Measurements from ENCODE around the gene PCLAF.
A peak's percentile ranks its signal among the peaks of the same experiment; 100 is the strongest.
"Not testable (repeated sequence)": the region's sequence is repeated elsewhere in the genome, so short reads cannot be mapped to it uniquely, and the experiment has no call there.

PCLAF gene, protein sequence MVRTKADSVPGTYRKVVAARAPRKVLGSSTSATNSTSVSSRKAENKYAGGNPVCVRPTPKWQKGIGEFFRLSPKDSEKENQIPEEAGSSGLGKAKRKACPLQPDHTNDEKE

DNA sequence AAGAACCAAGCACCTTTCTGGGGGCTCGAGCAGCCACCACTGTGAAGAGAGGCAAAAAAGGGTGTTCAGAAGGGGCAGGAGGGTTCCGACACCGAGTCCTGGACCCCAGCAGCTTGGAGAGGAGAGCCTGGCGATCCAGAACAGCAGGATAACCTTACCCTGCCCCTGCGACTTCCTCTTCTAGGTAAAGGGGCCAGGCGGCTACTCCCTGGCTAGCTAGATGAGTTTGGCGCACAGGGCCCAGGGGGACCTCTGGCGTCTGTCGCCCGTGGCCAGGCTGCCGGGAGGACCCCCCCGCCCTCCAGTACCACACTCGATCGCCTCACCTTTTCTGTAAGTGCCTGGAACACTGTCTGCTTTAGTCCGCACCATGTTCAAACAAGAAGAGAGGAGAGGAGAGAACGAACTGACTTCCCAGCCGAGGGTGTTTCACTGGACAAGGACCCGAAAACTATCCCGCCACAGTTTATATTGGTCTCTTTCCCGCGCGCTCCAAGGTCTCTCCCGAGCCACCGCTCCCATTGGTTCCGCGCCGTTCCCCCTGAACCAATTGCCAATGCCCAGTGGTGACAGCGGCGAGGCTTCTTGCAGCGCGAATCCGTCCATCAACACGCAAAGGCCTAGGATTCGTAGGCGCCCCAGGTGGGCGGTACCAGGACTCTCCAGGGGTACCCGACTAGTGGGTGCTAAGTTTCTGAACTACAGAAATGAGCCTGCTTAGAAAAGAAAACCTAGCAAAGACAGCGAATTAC lies at the start of gene PCLAF:
Gene PCLAF (minus strand): TSS at position 442 of the 752 bp plus-strand sequence. CDS start 70 bp downstream, at position 372.
- DNase-seq: peak; percentile 91

DNA sequence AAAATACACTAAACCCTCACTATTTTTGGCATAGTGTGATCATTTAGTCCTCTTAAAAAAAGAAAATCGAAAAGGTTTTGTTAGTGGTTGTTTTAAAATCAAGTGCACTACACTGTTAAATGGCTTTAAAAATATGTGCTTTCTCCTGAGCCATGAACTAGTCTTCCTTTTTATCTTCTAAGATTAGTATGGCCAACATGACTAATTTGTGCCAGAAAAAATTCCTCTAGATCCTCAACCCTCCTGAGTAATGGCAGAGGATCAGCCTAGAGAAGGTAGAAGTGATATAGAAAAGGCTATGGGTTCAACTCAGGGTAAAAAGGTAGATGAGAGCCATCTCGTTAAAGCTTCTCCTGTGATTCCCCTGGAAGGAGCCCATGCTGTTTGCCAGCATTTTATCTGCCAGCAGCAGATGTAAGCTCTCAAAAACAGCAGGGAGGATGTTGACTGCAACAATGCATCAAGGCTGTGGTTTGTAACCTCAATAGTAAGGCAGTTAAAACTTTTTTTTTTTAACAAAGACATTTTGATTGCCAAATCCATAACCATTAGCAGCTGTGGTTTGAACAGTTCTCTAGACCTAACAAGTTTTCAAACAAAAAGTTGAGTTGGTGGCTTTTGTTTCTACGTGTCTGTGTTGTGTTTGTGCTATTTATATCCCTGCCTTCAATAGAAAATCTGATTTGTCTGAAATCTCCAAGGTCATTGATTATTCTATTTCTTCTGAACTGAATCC lies 48.9 kb upstream of the PCLAF start:
- peak; percentile 39 for DNase-seq

DNA sequence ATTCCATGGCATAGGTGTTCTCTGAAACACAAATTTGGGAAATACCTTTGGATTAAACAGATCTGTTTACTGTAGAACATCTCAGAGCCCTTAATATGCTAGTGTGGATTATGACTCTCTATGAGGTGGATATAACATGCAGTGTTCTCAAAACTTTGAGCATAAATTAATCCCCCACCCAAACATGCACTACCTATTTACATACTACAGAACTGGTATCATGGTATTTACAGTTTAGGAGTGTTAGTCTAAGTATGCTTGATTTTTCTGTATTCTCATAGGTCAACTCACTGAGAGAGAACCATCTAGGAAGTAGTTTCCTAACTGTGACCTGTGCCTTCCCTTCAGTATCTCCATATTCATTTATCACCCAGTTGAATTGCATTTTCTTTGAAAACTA lies 48.2 kb upstream of the PCLAF start:
- no peak for DNase-seq

DNA sequence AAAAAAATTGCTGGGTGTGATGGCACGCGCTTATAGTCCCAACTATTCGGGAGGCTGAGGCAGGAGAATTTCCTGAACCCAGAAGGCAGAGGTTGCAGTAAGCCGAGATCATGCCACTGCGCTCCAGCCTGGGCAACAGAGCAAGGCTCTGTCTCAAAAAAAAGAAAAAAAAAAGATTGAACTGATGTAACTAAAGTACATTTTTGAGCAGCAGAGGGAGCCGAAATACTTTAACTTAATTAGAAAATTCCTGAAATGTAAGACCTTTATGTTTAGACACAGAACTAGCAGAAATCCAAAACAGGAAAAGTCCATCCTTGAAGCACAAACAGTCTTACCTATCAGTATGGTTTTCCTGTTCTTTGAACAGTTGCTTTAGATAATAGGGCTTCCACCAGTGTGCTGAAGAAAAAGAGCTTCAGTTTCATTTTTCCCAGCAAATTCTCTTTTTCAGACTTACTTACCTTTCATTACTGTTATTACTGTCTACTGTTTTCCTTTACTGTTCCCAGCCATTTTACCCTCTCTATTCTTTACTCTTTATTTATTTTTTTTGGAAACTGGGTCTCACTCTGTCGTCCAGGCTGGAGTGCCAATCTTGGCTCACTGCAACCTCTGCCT lies 45.7 kb upstream of the PCLAF start:
- DNase-seq: no peak

DNA sequence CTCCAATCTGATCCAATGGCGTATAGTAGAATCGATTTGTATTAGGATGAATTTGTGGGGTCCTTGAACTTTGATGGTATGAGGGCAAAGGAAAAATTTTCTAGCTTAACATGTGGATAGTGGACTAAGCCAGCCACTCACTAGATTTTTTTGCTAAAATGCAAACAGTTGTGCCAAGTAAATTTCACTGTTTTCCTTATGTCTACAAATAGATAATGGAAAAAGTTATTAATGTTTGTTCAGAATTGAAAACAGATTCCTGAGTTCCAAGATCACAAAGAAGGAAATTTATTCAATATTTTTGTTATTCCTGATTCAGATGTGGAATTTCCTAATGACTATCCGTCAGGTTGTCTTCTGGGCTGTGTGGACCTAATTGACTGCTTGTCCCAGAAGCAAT lies 44.0 kb upstream of the PCLAF start:
- DNase-seq: no peak

DNA sequence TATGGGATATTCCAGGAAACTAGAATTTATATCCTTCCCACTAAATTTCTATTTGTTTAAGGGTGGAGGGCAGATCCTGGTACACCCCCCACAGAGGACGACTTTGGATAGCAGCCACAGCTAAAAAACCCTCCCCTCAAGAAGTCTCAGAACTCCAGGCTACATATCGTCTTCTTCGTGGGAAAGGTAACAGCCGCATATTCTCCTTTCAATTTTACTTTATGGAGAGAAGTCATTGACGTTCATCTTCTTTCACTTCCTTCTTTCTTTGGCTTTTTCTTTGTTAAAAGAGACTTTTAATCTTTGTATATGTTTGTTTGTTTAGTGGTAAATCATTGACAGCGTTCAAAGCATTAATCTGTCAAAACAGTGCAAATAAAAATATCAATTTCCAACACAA lies 42.7 kb upstream of the PCLAF start:
- no peak for DNase-seq

DNA sequence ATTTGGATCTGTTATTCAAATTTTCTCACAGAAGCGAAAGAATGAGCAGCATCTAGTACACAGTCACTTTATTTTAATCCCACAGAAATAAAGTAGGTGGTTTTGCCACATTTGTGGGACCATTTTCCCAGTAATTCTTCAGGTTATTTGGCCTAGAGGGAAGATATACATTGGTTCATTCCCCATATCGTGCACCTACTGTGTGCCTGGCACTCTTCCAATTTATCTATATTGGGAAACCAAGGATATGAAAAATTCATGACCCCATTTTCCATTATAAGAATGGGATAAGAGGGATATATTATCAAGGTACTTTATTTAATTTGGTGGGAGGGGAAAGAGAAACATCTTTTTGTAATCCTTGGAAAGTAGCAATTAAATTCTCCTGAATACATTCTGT lies 41.5 kb upstream of the PCLAF start:
- no peak for DNase-seq

DNA sequence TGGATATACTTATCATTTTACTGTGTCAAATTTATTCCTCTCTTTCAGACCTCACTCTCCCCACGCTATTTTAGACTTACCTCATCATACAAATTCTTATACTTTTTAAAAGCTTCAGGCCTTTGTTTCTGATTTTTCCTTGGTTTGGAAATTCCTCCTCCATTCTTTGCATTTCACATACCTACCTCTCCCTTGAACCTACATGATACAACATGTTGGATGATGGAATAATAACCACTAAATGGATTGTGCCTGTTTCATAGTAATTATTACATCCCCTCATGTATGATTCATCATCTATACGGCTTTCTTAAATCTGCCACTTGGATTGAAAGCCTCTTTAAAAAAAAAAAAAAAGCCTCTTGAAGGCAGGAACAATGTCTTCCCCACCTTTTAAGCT lies 31.0 kb upstream of the PCLAF start:
- no peak for DNase-seq

DNA sequence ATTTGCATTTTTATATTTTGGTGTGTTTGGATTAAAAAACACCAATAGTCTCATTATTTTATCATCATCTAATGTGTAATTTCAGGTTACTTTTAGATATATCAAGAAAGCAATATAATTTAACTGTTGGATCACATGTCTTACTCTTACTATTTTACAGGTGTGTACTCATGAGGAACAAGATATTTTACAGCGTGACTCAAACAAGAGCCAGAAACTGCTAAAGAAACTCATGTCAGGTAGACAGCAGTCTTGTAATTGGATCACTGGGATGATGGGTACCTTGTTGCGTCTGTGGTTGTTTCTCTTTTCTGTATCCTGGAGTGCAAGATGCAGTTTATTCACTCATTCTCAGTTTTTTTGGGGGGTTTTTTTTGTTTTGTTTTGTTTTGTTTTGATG lies 19.3 kb upstream of the PCLAF start:
- no peak for DNase-seq

DNA sequence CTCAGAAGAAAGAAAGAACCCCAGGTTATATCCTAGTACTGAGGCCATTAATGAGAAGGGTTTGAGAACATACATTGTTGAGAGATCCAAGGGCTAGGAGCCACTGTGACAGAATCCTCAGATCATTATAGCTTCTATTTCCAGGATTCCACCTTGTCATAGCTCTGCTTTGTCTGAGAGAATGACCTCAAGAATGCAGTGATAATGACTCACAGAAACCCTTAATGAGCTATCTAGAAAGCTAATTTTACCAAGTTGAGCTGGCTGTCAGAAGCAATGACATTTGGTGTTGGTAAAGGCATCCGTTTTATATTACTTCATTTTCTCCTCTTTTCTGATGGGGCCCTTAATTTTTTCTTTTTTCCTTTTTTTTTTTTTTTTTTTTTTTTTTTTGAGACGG lies 17.3 kb upstream of the PCLAF start:
- no peak for DNase-seq

DNA sequence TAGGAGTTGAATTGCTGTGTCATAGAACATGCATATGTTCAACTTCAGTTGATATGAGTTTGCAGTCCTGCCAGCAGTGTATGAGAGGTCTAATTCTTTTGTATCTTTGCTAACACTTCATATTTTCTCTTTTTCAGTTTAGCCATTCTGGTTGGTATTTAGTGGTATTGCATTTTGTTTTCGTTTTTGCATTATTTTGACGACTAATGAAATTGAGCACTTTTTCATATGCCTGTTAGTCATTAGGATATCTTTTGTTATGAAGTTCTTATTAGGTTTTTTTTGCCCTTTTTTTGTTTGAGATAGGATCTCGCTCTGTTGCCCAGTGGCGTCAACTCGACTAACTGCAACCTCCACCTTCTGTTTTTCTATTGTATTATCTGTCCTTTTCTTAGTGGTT lies 15.5 kb upstream of the PCLAF start:
- no peak for DNase-seq

DNA sequence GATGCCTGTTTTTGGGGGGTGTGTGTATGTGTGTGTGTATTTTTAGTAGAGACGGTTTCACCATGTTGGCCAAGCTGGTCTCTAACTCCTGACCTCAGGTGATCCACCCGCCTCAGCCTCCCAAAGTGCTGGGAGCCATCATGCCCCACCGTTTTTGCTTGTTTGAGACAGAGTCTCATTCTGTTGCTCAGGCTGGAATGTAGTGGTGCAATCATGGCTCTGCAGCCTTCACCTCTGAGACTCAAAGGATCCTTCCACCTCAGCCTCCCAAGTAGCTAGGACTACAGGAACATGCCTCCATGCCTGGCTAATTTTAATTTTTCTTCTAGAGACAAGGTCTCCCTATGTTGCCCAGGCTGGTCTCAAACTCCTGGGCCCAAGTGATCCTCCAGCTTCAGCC lies 11.2 kb upstream of the PCLAF start:
- DNase-seq: not testable (repeated sequence)

DNA sequence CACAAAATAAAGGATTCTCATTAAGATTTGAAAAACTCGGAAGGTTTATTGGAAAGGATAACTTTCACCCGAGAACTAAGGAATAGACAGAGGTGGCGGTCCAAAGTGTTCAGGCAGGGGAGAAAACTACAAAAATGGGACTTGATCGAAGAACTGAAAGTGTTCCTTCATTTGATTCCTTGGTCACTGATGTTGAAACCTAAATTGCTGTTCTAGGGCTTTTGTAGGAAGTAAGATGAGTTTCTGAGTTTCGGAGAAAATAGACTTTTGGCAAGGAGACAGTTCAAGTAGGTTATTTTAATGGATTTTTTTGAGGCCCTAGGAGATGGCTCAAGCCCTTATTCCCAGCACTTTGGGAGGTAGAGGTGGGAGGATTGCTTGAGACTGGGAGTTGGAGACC lies 7.8 kb upstream of the PCLAF start:
- DNase-seq: no peak

DNA sequence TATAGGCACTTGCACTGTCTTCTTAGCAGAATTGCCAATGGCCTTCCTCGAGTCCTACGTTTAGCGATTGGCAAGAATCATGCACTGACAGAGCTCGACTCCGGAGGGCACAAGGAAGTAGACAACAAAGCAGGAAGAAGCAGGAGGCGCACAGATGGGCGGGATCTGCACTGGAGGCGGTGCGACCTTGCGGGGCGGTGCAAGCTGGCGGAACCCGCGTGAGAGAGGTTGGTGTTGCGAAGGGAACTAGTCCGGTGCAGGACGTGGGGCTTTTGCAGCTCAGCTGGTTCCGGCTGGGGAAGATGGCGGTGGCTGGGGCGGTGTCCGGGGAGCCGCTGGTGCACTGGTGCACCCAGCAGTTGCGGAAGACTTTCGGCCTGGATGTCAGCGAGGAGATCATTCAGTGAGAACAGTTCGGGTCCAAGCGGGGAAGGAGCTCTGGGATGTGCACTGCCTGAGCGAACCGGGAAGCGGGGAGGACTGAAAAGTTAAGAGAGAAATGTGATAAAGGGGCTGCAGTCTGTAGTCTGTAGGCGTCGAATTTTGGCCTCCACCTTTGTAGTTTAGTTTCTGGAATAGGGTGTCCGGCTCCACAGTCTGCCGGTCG lies 6.4 kb upstream of the PCLAF start, which contains the start of gene TRIP4:
Gene TRIP4 (plus strand): TSS at position 275 of the 607 bp plus-strand sequence. CDS start 28 bp downstream, at position 303.
- DNase-seq: peak; percentile 96

DNA sequence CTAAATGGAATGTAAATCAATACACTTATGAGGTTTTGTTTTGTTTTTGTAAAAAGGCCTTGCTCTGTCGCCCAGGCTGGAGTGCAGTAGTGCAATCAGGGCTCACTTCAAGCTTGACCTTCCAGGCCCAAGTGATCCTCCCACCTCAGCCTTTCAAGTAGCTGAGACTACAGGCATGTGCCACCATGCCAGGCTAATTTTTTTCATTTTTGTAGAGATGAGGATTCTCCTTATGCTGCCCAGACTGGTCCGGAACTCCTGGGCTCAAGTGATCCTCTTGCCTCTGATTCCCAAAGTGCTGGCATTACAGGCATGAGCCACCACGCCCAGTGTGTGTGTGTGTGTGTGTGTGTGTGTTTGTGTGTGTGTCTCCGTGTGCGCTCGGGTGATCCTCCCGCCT lies 5.0 kb upstream of the PCLAF start:
- no peak for DNase-seq

DNA sequence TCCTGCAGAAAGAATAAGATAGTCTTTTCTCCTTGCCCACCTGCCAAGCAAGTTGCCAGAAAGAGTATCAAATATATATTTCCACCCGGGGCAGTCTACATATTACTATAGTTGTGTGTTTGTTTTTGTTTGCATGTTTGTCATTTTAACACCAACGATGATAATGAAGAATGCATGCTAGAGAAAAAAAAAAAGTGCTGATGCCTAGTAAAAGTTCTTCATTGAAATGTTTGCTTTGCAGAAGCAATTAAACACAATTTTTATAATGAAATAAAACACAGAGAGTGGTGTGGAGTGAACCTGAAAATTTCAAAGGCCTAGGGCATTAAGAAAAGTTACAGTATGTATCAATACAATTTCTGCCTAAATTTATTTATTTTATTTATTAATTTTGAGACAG lies 2.5 kb upstream of the PCLAF start:
- no peak for DNase-seq

DNA sequence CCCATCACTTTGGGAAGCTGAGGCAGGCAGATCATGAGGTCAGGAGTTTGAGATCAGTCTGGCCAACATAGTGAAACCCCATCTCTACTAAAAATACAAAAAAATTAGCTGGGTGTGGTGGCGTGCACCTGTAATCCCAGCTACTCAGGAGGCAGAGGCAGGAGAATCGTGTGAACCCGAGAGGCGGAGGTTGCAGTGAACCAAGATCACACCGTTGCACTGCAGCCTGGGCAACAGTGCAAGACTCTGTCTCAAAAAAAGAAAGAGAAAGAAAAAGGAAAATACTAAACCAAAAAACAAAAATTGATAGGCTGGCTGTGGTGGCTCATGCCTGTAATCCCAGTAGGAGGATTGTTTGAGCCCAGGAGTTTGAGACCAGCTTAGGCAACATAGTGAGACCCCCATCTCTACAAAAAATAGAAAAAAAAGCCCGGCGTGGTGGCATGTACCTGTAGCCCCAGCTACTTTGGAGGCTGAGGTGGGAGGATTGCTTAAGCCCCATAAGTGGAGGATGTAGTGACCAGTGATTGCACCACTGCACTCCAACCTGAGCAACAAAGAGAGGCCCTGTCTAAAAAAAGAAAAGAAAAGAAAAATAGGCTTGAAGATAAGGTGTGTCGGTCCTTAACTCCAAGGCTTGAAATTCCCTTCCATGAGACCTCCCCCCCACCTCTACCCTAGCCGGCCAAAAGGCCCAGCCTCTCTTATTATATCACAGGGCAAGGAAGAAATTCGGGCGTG lies 941 bp downstream of the PCLAF start:
- not testable (repeated sequence) for DNase-seq

DNA sequence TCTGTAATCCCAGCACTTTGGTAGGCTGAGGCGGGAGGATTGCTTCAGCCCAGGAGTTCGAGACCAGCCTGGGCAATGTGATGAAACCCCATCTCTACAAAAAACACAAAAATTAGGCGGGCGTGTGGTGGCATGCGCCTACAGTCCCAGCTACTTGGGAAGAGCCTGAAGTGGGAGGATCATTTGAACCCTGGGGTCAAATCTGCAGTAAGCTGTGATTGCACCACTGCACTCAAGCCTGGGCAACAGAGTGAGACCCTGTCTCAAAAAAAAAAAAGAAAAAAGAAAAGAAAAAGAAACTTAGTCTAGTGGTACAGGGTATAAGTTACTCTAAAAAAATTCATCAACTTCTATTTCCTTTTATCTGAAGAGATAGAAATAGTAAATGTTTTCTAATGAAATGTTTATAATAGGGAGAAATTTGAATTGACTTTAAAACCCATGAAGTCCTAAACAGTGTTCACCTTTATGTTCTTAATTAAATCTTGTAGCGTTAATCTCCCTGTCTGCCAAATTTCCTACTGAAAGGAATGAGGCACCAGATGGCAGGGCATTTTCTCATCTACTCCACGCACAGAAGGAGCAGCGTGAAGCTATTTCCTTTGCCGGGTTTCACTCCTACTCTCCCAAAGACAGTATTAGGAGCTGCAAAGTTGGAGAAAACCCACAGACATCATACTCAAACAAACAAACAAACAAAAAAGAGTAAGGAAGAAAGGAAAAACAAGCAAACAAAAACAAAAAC lies 1.9 kb downstream of the PCLAF start:
- DNase-seq: no peak

DNA sequence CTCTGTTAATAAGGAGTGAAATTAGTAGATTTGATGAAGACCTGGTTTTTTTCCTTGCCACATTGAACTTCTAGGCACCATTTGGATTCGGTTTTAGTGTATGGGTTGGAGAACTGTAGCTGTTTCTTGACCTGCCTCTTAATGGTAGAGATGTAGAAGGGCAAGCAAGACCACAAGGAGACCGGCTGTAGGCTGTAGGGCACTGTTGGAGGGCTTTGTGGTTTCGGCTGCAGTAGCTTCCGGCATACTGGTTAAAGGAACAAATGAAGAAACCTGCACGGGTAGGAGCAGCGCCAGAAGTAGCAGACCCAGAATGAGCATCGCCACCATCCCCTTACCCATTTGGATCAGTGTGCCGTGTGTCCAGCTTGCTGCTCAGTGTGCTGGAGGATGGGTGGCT lies 7.9 kb downstream of the PCLAF start:
- DNase-seq: no peak

DNA sequence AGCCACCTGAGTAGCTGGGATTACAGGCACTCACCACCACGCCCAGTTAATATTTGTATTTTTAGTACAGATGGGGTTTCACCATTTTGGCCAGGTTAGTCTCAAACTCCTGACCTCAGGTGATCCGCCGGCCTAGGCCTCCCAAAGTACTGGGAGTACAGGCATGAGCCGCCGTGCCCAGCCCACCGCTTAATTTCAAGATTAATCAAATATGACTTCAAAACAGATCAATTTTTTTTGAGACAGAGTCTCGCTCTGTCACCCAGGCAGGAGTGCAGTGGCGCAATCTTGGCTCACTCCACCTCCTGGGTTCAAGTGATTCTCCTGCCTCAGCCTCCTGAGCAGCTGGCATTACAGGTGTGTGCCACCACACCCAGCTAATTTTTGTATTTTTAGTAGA lies 9.9 kb downstream of the PCLAF start:
- not testable (repeated sequence) for DNase-seq

DNA sequence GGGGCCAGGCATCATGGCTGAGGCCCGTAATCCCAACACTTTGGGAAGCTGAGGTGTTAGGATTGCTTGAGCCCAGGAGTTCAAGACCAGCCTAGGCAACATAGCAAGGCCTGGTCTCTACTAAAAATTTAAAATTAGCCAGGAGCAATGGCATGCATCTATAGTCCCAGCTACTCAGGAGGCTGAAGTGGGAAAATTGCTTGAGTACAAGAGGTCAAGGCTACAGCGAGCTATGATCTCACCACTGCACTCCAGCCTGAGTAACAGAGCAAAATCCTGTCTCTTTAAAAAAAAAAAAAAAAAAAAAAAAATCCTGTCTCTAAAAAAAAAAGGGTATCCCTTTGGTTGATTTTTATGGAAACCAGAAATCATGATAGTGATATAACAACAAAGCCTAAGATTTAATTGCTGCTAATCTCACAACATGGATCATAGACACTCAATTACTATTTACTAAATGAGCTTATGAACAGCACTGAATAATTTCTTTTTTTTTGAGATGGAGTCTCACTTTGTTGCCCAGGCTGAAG lies 12.1 kb downstream of the PCLAF start:
- no peak for DNase-seq

DNA sequence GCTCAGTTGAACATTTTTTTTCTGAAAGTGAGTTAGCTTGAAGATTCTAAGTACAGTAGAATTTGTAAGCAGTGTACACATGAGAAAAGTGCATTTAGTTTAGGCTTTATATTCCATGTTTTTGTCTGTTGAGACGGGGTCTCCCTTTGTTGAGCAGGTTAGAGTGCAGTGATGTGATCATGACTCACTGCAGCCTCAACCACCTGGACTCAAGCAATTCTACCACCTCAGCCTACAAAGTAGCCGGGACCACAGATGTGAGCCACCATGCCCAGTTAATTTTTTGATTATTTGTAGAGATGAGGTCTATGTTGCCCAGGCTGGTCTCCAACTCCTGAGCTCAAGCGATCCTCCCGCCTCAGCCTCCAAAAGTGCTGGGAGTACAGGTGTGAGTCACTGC lies 20.0 kb downstream of the PCLAF start:
- no peak for DNase-seq

Measured in CD4-positive, alpha-beta T cell treated with Interleukin-15 for 1 hour (primary cell).